ENCODE data around the gene SLC2A9. TPM values are rescaled to one million over a fixed set of nuclear protein-coding genes. Genes with fewer than 3 reads are reported as not detected.

SLC2A9 gene
- total RNA-seq, 1 donor from 2014 or later, result 1.2 TPM

DNA sequence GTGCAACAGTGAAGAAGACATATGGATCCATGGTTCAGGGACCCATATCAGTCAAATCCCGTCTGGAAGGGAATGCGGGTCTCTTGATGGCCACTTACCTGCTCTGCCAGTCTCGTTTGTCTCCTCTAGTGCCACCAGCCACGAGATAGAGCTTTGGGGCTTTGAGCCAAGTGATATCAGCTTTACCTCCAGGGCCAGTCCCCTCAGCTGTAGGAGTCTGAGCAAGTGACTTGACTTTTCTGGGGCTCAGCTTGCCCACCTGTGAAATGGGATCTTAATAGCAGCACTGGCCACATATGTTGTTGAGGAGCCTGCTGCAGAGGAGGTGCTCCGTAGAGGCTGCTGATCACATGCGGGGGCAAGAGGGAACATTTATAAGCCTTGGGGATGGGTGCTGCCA is 1.2 kb downstream of the SLC2A9 start:
- DNase-seq (no peak), ATAC-seq (ENCODE audit: low read depth) (no peak)
- H3K4me1 Mint-ChIP-seq, result peaks cover 39% of the 10 kb centered on the region
- TF ChIP-seq, protein P1, sequence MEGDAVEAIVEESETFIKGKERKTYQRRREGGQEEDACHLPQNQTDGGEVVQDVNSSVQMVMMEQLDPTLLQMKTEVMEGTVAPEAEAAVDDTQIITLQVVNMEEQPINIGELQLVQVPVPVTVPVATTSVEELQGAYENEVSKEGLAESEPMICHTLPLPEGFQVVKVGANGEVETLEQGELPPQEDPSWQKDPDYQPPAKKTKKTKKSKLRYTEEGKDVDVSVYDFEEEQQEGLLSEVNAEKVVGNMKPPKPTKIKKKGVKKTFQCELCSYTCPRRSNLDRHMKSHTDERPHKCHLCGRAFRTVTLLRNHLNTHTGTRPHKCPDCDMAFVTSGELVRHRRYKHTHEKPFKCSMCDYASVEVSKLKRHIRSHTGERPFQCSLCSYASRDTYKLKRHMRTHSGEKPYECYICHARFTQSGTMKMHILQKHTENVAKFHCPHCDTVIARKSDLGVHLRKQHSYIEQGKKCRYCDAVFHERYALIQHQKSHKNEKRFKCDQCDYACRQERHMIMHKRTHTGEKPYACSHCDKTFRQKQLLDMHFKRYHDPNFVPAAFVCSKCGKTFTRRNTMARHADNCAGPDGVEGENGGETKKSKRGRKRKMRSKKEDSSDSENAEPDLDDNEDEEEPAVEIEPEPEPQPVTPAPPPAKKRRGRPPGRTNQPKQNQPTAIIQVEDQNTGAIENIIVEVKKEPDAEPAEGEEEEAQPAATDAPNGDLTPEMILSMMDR (IDR thresholded peaks at IDR 0.05), result no peak
- no peaks in the 10 kb centered on the region for H3K9me3 Mint-ChIP-seq
- H3K36me3 Mint-ChIP-seq (ENCODE audit: low read depth), result no peaks in the 10 kb centered on the region
- ChIA-PET CTCF (interaction anchor here (1.6 to 1.7 kb wide), 2 partner anchors 329 to 517 kb away, joined by 3 to 4 read pairs; no protein-coding TSS in a partner anchor), POLR2A (interaction anchor here (1.4 kb wide), 1 partner anchor 14 kb away, joined by 6 read pairs; no protein-coding TSS in a partner anchor)
- peak overlapping the region; percentile 20 for H3K4me3 Mint-ChIP-seq
- H3K27ac Mint-ChIP-seq, result no peak overlapping the region
- intact Hi-C loops (cut with micrococcal nuclease), result loop anchor here (10.0 kb wide), 1 partner anchor 1405 kb away; the partner anchor contains the start of gene HS3ST1
- H3K27me3 Mint-ChIP-seq, result no peaks in the 10 kb centered on the region

DNA sequence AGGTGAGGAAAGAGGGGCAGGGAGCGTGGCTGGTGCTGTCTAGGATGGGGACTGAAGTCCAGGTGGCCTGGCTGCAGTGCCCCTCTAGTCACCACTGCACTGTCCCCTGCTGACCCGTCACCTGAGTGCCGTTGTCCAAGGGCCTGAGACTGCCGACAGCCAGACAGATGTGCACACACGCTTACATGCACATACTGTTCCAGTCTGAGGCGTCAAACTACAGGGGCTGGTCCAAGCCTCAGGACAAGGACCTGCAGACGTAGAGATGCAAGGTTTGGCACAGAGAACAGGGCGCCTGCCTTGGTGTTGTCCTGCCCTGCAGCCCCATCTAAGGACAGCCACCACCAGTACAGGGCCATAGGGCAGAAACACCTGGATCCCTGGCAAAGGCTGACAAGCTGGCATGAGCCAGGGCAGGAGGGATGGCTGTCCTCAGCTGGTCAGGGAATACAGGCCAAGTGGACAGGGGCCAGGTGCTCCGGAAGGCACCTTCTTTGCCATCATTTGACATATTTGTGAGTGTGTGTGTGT is 1.7 kb downstream of the SLC2A9 start:
- ChIA-PET CTCF (interaction anchor here (1.6 to 1.7 kb wide), 2 partner anchors 328 to 518 kb away, joined by 3 to 4 read pairs; no protein-coding TSS in a partner anchor), POLR2A (interaction anchor here (0.7 to 1.4 kb wide), 3 partner anchors 14 to 97 kb away, joined by 3 to 6 read pairs (median 4); partner anchors contain the start of gene WDR1)

DNA sequence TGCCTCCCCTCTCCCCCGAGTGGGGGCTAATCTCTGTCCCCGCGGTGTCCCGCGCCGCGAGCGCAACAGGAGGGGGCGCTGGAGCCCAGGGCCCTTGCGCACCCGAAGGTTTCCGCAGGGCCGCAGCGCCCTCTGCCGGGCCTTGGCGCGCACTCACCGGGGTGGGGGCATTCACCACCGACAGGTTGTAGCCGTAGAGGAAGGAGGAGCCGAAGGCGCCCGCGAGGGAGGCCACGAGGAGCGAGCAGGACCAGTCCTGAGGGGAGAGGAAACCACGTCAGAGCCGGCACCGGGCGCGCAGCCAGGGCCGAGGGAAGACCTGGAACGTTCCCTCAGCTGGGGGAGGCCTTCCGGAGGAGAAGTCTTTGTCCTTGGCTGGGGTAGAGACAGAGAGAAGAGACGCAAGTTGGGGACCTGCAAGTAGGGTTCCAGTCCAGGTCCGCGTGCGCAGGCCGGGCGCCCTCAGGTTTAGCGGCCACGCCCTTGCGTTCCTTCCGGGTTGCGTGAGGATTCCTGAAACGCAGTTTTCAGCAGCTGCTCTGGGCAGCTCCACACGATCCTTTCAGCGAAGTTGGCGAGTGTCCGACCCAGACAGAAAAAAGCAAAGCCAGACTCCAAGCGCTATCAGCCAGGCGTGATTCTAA is 2.4 kb downstream of the SLC2A9 start:
- DNase-seq, result peak; percentile 85
- ATAC-seq (ENCODE audit: low read depth), result peak; percentile 99
- Mint-ChIP-seq H3K27ac (peak overlapping the region; percentile 88), H3K9me3 (no peaks in the 10 kb centered on the region), H3K27me3 (no peaks in the 10 kb centered on the region), H3K4me1 (peaks cover 37% of the 10 kb centered on the region), H3K36me3 (ENCODE audit: low read depth) (no peaks in the 10 kb centered on the region), H3K4me3 (peak overlapping the region; percentile 90)
- ChIA-PET POLR2A (interaction anchor here (0.7 to 1.2 kb wide), 2 partner anchors 15 to 98 kb away, joined by 3 to 4 read pairs; partner anchors contain the start of gene WDR1), CTCF (interaction anchor here (1.6 to 1.7 kb wide), 2 partner anchors 327 to 518 kb away, joined by 3 to 4 read pairs; no protein-coding TSS in a partner anchor)
- intact Hi-C loops (cut with micrococcal nuclease), result loop anchor here (1.0 to 5.0 kb wide), 8 partner anchors 48 to 520 kb away; partner anchors contain the start of genes WDR1 and ZNF518B
- TF ChIP-seq, protein P1 (IDR thresholded peaks at IDR 0.05), result peak; percentile 69

More for the DNA sequence above, 1.7 kb downstream of the SLC2A9 start:
- TF ChIP-seq, protein P1 (IDR thresholded peaks at IDR 0.05), result no peak
- Mint-ChIP-seq H3K4me1 (peaks cover 39% of the 10 kb centered on the region), H3K4me3 (peak overlapping the region; percentile 90), H3K27me3 (no peaks in the 10 kb centered on the region), H3K36me3 (ENCODE audit: low read depth) (no peaks in the 10 kb centered on the region), H3K27ac (peak overlapping the region; percentile 88), H3K9me3 (no peaks in the 10 kb centered on the region)
- ATAC-seq (ENCODE audit: low read depth) (no peak), DNase-seq (no peak)
- intact Hi-C loops (cut with micrococcal nuclease), result loop anchor here (1.0 to 10.0 kb wide), 8 partner anchors 49 to 1405 kb away; partner anchors contain the start of genes HS3ST1 and WDR1

DNA sequence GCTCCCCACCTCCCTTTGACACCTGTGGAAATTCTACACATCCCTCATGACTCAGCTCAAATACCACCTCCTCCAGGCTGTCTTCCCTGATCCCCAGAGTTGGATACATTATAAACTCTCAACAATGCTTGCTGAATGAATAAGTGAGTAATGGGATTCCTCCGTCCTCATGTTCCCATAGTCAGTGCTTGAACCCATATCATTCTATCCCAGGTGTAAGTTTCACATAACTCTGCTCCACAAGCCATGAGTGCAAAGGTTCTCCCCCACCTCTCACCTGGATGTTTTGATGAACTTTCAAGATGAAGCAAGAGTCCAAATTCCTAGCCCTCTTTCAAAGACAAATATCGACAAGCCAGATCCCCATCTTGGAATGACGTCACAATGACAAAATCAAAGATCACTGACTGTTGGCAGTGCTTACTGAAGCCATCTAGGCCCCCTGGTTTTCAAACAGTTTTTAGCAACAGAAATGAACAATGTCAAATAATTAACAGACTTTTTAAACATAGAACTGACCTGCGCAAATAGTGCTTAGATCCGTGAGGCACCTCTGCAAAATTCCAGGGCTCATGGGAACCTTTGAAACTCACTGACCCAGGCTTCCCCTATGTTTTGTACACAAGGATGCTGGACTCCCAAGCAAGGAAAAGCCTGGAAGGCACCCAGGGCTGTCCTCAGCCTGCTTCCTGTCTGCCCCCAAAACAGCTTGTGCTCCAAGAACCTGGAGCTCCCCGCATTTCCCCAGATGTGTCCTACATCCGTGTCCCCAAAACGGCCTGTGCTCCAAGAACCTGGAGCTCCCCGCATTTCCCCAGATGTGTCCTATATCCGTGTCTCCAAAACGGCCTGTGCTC is 4.0 kb downstream of the SLC2A9 start:
- ATAC-seq (ENCODE audit: low read depth) (no peak), DNase-seq (no peak)
- intact Hi-C loops (cut with micrococcal nuclease), result loop anchor here (5.0 kb wide), 1 partner anchor 395 kb away; no protein-coding TSS in a partner anchor
- Mint-ChIP-seq H3K9me3 (no peaks in the 10 kb centered on the region), H3K27me3 (no peaks in the 10 kb centered on the region), H3K4me1 (peaks cover 22% of the 10 kb centered on the region), H3K27ac (no peak overlapping the region), H3K4me3 (no peak overlapping the region), H3K36me3 (ENCODE audit: low read depth) (no peaks in the 10 kb centered on the region)
- ChIA-PET POLR2A (no interaction called here), CTCF (no interaction called here)
- TF ChIP-seq, protein P1 (IDR thresholded peaks at IDR 0.05), result no peak
